GM12878 (cell line): ENCODE data around the gene CAPZB. TPM values are rescaled to one million over a fixed set of nuclear protein-coding genes. Genes with fewer than 3 reads are reported as not detected.

ENCODE experiments used
- BCLAF1 ChIP-seq: fragments of 450-650 bp; IDR thresholded peaks from 2 replicates; pipeline ENCODE4 v1.6.1; 2017; ENCODE audit warnings: antibody characterized with exemption, mild to moderate bottlenecking, moderate library complexity
- CHD2 ChIP-seq: IDR thresholded peaks from 2 replicates; pipeline ENCODE4 v1.6.1; 2011; ENCODE audit warnings: low read depth, low read length, improper control_type of control experiment, borderline replicate concordance
- CHD4 ChIP-seq: fragments of 200-600 bp; sonication (generic); IDR thresholded peaks from 2 replicates; pipeline ENCODE4 v1.6.1; 2016; ENCODE audit warnings: mild to moderate bottlenecking
- ETV6 ChIP-seq, 2 experiments: fragments of 450-650 bp in 1 of 2; IDR thresholded peaks in 1 of 2; conservative IDR thresholded peaks in 1 of 2; 2 replicates each; pipeline ENCODE4 v1.6.1; 2014; ENCODE audit warnings: antibody characterized with exemption in 1 of 2, borderline replicate concordance in 1 of 2, low read depth in 1 of 2, mild to moderate bottlenecking in 1 of 2, moderate library complexity in 1 of 2
- FOXK2 ChIP-seq: fragments of 450-650 bp; IDR thresholded peaks from 2 replicates; pipeline ENCODE4 v1.6.1; 2017; ENCODE audit warnings: mild to moderate bottlenecking, moderate library complexity
- PKNOX1 ChIP-seq: fragments of 450-650 bp; IDR thresholded peaks from 2 replicates; pipeline ENCODE4 v1.6.1; 2016; ENCODE audit warnings: mild to moderate bottlenecking
- RFX5 ChIP-seq: IDR thresholded peaks from 2 replicates; pipeline ENCODE4 v1.6.1; 2011; ENCODE audit warnings: low read depth, low read length, improper control_type of control experiment
- TAF1 ChIP-seq: IDR thresholded peaks from 2 replicates; pipeline ENCODE4 v1.6.1; 2011; ENCODE audit warnings: mild to moderate bottlenecking, low read depth, low read length, borderline replicate concordance
- USF1 ChIP-seq: IDR thresholded peaks from 2 replicates; pipeline ENCODE4 v1.6.1; 2011; ENCODE audit warnings: borderline replicate concordance, low read depth, mild to moderate bottlenecking, moderate library complexity, mixed read lengths, low read length; ENCODE audit not compliant: insufficient read depth; ENCODE audit errors: extremely low read length
- ZBTB11 ChIP-seq: fragments of 450-650 bp; formaldehyde crosslinking; IDR thresholded peaks from 2 replicates; pipeline ENCODE4 v1.5.0; 2022; ENCODE audit warnings: mild to moderate bottlenecking, missing genetic modification characterization
- polyA plus RNA-seq, 11 experiments: library from polyadenylated mRNA; depleted of rRNA in 4 of 11; unstranded in 6 of 11; stranded (reverse) in 5 of 11; fragments of >200 nt; fragmentation: Nextera tagmentation in 4 of 11; fragmentation: Illumina TruSeq in 1 of 11; extraction: Ambion mirVana in 4 of 11; extraction: Trizol in 1 of 11; gene quantifications; 1 replicate in 1 of 11; 2 replicates in 10 of 11; pipeline versions ENCODE4 v1.2.1 to v1.2.3, GENCODE V29; 2011 to 2016; ENCODE audit warnings: inconsistent platforms in 2 of 11, missing spikeins in 2 of 11, low read depth in 1 of 11
- total RNA-seq, 4 experiments: library from RNA; depleted of rRNA in 3 of 4; stranded (reverse); fragments of >200 nt in 3 of 4; fragmentation: Illumina TruSeq in 1 of 4; extraction: Trizol in 1 of 4; gene quantifications; 2 replicates each; pipeline versions ENCODE4 v1.2.1 to v1.2.3, GENCODE V29; 2013 to 2021

The CAPZB gene
- total and polyA plus RNA-seq, 10 of the 15 experiments (the other 5 are each of a cell fraction or from before 2014, with no cell fraction given): 104 to 454 (median 213) TPM

- TF ChIP-seq FOXK2: no peak
- TF ChIP-seq PKNOX1: no peak
- no peak for TF ChIP-seq ETV6 (conservative IDR thresholded peaks at IDR 0.05 in 1 of 2, IDR thresholded peaks at IDR 0.05 in 1 of 2; ENCODE audit: borderline replicate concordance in 1 of 2, low read depth in 1 of 2)
- peak; percentile 86 for TF ChIP-seq USF1
- TF ChIP-seq BCLAF1: no peak
- peak; percentile 72; the same call in 1 of the 2 replicates for TF ChIP-seq TAF1
- no peak for TF ChIP-seq CHD4
- no peak for TF ChIP-seq RFX5
- no peak for TF ChIP-seq ZBTB11 (CRISPR knock-in tag)
- peak; percentile 92 for TF ChIP-seq CHD2
Measured at GRCh38 chr1:19311931-19312781, 173.2 kb downstream of the CAPZB start, which contains the start of the genes AKR7A2 and SLC66A1 (continued).
